Esophagus muscularis mucosa (tissue), 3 donors: ENCODE measurements around the gene ANKS1B.

Source experiments
- CTCF ChIP-seq, 3 experiments: fragments of 200-600 bp in 2 of 3; fragments of 450-650 bp in 1 of 3; sonication (generic) in 2 of 3; IDR thresholded peaks; one replicate each; pipeline ENCODE4 v1.5.1; 2017 to 2019; ENCODE audit warnings: antibody characterized with exemption in 3 of 3, mild to moderate bottlenecking in 2 of 3, moderate library complexity in 1 of 3
- POLR2AphosphoS5 ChIP-seq, 2 donors: sonication (generic); formaldehyde crosslinking; IDR thresholded peaks; one replicate each; pipeline ENCODE4 v1.6.1; 2017; ENCODE audit warnings: antibody characterized with exemption in 2 of 2

GRCh38 chr12:99059824-99060511, 924.8 kb downstream of the ANKS1B start:
- TF ChIP-seq CTCF (IDR thresholded peaks at IDR 0.05), result no peak
- no peak for TF ChIP-seq POLR2AphosphoS5 (IDR thresholded peaks at IDR 0.05)
